Activated CD4-positive, alpha-beta T cell treated with anti-CD3 and anti-CD28 coated beads for 1 hour (primary cell): Measurements from ENCODE around the gene DND1.
"Not testable (repeated sequence)": the region's sequence is repeated elsewhere in the genome, so short reads cannot be mapped to it uniquely, and the experiment has no call there.

Experiments
- DNase-seq: peaks from one replicate; pipeline ENCODE4 v3.0.0-alpha.2; 2020

Gene DND1

DNA sequence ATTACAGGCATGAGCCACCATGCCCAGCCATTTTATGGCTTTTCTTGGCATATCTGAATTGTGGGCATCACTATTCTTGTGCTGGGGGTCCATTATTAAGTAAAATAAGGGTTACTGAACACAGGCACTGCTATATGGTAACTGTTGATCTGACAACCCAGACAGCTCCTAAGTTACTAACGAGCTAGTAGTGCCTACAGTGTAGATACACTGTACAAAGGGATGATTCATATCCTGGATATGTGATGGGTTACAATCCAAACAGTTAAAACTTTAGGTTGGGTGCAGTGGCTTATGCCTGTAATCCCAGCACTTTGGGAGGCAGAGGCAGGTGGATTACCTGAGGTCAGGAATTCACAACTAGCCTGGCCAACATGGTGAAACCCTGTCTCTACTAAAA is 44.7 kb downstream of the DND1 start:
- no peak for DNase-seq

DNA sequence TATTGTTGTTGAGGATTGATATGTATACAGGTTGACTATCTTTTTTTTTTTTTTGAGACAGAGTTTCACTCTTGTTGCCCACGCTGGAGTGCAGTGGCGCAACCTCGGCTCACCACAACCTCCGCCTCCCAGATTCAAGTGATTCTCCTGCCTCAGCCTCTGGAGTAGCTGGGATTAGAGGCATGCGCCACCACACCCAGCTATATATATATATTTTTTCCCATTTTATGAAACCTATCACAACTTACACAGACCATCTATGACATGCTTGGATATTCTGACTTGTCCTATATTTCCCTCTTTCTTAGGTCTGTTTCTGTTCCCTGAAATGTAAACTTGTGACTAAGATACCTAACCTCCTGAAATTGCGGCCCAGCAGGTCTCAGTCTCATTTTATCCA is 45.4 kb downstream of the DND1 start:
- no peak for DNase-seq

DNA sequence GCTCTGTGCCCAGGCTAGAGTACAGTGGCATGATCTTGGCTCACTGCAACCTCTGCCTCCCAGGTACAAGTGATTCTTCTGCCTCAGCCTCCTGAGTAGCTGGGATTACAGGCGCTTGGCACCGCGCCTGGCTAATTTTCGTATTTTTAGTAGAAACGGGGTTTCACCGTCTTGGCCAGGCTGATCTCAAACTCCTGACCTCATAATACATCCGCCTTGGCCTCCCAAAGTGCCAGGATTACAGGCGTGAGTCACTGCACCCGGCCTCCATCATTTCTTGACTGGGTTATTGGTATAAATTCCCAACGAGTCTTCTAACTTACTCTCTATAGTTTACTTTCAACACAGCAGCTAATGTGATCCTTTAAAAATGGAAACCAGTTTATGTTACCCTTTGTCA is 48.5 kb downstream of the DND1 start:
- DNase-seq: not testable (repeated sequence)

DNA sequence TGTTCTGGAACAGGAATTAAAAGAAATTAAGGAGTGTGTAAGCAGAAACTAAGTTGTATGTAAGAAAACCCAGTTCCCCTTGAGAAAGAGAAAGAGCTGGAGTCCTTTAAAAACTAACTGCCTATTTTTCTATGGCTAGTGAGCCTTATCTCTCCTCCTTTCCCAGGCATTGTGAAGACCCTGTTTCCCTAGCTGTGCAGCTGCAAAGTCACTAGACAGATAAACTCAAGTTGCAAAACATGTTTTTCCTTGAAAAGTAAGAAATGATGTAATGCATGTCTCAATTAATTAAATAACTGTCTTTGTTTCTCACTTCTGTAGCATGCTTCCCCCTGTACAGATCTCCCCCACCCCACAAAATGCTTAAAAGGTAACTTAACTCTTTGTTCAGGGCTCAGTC is 50.3 kb downstream of the DND1 start:
- DNase-seq: not testable (repeated sequence)

DNA sequence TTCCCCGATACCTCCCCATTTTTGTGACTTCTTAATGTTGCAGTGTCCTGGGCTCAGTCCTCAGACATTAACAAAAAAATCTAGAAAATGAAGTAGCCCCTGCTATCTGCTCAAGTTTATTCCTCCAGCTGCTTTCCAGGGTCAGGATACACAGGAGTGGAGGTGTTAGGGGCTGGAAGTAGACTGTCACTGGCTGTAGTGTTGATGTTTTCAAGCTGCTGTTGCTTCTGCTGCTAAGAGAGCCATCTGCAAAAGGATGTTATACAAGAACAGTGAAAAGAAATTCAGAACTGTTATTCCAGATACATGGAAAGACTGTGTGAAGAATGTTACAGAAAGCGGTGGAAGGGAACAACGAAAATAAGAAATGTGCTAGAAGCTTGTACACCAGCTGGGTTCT is 51.1 kb downstream of the DND1 start:
- DNase-seq: no peak
